Measurements from ENCODE around the gene RABGGTB. TPM values are rescaled to one million over a fixed set of nuclear protein-coding genes. Genes with fewer than 3 reads are reported as not detected.
"Not testable (repeated sequence)": the region's sequence is repeated elsewhere in the genome, so short reads cannot be mapped to it uniquely, and the experiment has no call there.

The RABGGTB gene
- total RNA-seq, 1 donor from 2014 or later = 98.3 TPM

DNA sequence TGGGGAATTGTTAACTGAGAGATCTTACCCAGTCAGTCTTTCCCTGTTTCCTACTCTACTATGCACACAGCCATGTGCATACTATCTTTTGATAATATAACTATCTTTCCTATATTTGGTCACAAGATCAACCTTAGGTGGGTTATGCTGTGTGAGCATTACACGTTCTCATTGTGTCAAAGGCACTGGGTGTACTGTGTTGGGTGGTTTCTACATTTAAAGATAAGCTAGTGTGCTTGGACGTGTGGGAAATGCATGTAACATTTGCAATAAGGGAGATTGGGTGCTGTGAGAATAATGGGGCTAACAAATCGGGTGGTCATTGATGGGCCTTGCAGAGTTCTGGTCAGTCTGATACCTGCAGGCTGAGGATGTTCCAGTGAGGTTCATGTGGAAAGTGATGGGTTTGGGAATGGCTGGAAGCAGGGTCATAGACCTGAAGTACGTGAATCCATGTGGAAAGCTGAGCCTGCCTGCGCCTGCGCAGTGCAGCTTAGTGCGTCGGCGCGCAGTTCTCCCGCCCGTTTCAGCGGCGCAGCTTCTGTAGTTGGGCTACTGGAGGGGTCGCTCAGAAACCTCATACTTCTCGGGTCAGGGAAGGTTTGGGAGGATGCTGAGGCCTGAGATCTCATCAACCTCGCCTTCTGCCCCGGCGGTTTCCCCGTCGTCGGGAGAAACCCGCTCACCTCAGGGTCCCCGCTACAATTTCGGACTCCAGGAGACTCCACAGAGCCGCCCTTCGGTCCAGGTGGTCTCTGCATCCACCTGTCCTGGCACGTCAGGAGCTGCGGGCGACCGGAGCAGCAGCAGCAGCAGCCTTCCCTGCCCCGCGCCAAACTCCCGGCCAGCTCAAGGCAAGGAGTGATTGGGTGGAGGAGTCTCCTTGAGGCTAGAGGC lies 10.6 kb downstream of the RABGGTB start, which contains the start of gene MSH4:
Gene MSH4 (plus strand): TSS at position 507 of the 897 bp plus-strand sequence. CDS start 104 bp downstream, at position 611.
- peak; percentile 20 for DNase-seq

DNA sequence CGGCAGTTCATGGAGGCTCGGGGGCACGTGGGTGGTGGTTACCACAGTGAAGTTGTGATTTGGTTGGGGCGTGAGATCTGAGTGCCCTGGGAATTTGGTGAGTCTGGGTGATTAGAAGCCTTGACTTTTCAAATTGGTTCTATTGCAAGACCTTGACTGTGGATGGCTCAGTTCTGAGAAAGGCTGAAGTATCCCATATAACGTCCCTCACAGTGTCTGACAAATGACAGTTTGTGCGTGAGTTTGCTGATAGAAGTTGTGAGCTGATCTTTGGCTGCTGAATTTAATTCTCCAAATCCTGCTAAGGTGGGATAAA lies 11.2 kb downstream of the RABGGTB start:
- no peak for DNase-seq

- no peak for DNase-seq
These were observed 11.7 kb downstream of the RABGGTB start for GRCh38 chr1:75797606-75798216.

DNA sequence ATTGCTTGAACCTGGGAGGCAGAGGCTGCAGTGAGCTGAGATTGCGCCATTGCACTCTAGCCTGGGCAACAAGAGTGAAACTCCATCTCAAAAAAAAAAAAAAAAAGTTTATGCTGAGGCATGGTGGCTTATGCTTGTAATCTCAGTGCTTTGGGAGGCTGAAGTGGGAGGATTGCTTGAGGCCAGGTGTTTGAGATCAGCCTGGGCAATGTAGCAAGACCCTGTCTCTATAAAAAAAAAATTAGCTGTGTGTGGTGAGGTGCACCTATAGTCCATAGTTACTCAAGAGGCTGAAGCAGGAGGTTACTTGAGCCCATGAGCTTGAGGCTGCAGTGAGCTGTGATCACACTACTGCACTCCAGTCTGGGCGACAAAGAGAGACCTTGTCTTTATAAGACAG lies 15.4 kb downstream of the RABGGTB start:
- DNase-seq = not testable (repeated sequence)

- DNase-seq = no peak
These were observed 22.9 kb downstream of the RABGGTB start for GRCh38 chr1:75808921-75809320.

DNA sequence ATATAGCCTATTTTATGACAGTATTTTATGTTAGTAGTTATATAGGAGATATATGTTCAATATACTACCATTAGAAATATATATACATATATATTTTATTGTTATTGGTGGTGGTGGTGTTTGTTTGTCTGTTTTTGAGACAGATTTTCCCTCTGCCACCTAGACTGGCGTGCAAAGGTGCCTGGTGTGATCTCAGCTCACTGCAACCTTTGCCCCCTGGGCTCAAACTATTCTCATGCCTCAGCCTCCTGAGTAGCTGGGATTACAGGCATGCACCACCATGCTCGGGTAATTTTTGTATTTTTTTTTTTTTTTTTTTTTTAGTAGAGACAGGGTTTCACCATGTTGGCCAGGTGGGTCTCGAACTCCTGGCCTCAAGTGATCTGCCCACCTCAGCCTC lies 24.1 kb downstream of the RABGGTB start:
- DNase-seq = not testable (repeated sequence)

DNA sequence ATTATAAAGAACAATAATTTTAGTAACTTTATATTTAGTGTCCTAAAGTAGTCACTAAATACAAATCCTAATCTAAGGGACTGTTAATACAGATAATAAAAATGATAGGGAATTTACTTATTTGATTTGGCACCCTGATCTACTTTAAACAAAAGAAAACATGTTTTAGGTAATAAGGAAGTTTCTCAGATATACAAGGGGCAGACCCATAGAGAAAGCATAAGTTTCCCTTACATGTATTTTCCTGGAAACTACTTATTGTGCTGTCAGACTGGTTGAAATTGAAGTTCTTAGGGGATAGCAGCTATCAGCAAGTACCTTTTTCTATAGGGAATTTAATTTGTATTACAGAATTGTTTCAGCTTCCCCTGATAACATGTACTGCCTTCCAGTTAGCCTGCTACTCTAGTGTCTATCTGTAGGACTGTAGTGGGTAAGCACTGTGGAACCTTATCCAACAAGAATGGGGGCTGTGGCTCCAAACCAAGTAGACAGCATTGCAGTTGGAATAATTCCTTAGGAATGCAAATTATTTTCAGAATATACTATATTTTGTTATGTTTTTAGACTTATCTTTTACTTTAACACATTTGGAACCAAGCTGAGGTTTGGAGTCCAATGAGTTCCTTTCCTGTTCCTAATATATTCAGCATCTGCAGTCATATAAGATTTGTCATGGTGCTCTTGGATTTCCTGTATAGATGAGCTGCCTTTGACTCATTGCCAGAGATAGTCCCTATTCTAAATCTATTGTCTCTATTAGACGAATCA lies 25.3 kb downstream of the RABGGTB start:
- no peak for DNase-seq

- no peak for DNase-seq
These were observed 26.0 kb downstream of the RABGGTB start for GRCh38 chr1:75812065-75812464.

GRCh38 chr1:75823596-75823995 lies 37.5 kb downstream of the RABGGTB start:
- DNase-seq = not testable (repeated sequence)

DNA sequence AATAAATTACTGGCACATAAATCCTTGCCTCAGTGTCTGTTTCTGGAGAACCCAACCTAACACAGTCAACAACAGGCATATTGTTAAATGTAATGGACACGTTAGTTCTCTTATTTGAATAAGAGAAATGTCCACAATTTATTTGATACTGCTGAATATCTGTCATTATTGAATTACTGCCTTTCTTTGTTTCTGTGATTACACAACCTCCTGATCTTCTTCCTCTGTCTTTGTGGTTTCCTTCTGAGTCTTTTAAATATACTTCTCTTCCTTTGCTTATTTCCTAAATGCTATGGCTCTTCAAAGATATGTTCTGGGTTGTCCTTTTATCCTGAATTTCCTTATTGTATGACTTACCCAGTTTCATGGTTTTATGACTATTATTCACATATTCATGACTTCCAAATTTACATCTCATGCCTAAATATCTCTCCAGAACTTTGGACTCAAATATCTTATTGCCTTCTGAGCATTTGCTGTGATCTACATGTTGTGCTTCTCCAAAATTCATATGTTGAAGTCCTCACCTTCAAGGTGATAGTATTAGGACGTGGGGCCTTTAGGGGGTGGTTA lies 50.6 kb downstream of the RABGGTB start:
- no peak for DNase-seq

- DNase-seq = no peak
These were observed 52.0 kb downstream of the RABGGTB start for GRCh38 chr1:75838079-75838478.

- DNase-seq = no peak
These were observed 55.4 kb downstream of the RABGGTB start for GRCh38 chr1:75841421-75841820.

Small RNAs within 50 kb of the gene (small RNA-seq; reads per million reads assigned to genes)
- not detected for gene SNORD45A (ENCODE audit: low replicate concordance)
- gene SNORD45B (ENCODE audit: low replicate concordance) = not detected
- gene SNORD45C (ENCODE audit: low replicate concordance) = not detected

Other genes starting within 250 kb of the RABGGTB start
- 0.82 TPM for gene SLC44A5, start 175.1 kb upstream of the RABGGTB start, total RNA-seq
- gene ACADM, start 61.5 kb upstream of the RABGGTB start, total RNA-seq = 109 TPM
- gene MSH4, start 10.6 kb downstream of the RABGGTB start, total RNA-seq = 0.51 TPM
- gene ASB17, start 146.1 kb downstream of the RABGGTB start, total RNA-seq = not detected

All from tongue (tissue), 3 donors.